Neuronal stem cell (in vitro differentiated cells): ENCODE results near the gene CNTRL.

Experiments used
- DNase-seq: peaks from one replicate; pipeline ENCODE4 v3.0.0-alpha.2; 2013; ENCODE audit warnings: low spot score
- H2AFZ ChIP-seq: one replicate; pipeline ENCODE4 v1.6.1; 2013; ENCODE audit warnings: mild to moderate bottlenecking, low read length, inconsistent platforms
- H2AK5ac ChIP-seq: 2 replicates; pipeline ENCODE4 v1.6.1; 2013; ENCODE audit warnings: low read depth, mild to moderate bottlenecking, inconsistent platforms, low read length, moderate library complexity, mixed read lengths
- H2BK120ac ChIP-seq: 2 replicates; pipeline ENCODE4 v1.6.1; 2013; ENCODE audit warnings: low read depth, mild to moderate bottlenecking, inconsistent platforms, low read length, moderate library complexity, mixed read lengths
- H2BK12ac ChIP-seq: one replicate; pipeline ENCODE4 v1.6.1; 2013; ENCODE audit warnings: low read length, inconsistent platforms
- H2BK15ac ChIP-seq: 2 replicates; pipeline ENCODE4 v1.6.1; 2013; ENCODE audit warnings: mild to moderate bottlenecking, low read length, inconsistent platforms, mixed read lengths
- H2BK5ac ChIP-seq: one replicate; pipeline ENCODE4 v1.6.1; 2013; ENCODE audit warnings: inconsistent platforms, mild to moderate bottlenecking, low read length, moderate library complexity
- H3K14ac ChIP-seq: one replicate; pipeline ENCODE4 v1.6.1; 2013; ENCODE audit warnings: low read length, inconsistent platforms
- H3K18ac ChIP-seq: 2 replicates; pipeline ENCODE4 v1.6.1; 2013; ENCODE audit warnings: low read length, inconsistent platforms
- H3K23ac ChIP-seq: 2 replicates; pipeline ENCODE4 v1.6.1; 2013; ENCODE audit warnings: low read depth, mild to moderate bottlenecking, mixed read lengths, low read length, inconsistent platforms; ENCODE audit not compliant: poor library complexity
- H3K27ac ChIP-seq: replicated peaks from 3 replicates; pipeline ENCODE4 v1.5.1; 2013; ENCODE audit warnings: low read length, inconsistent platforms
- H3K27me3 ChIP-seq, 3 experiments: 2 replicates each; pipeline ENCODE4 v1.6.1; 2013; ENCODE audit warnings: low read length in 3 of 3, mild to moderate bottlenecking in 2 of 3, inconsistent platforms in 1 of 3, low read depth in 1 of 3, mixed read lengths in 1 of 3, moderate library complexity in 1 of 3; ENCODE audit not compliant: control insufficient read depth in 3 of 3, insufficient read depth in 3 of 3
- H3K36me3 ChIP-seq, 2 donors: replicated peaks in 1 of 2; 2 replicates each; pipeline ENCODE4 v1.6.1; 2013; ENCODE audit warnings: low read length in 2 of 2; ENCODE audit not compliant: control insufficient read depth in 2 of 2, insufficient read depth in 2 of 2
- H3K4ac ChIP-seq: 2 replicates; pipeline ENCODE4 v1.6.1; 2013; ENCODE audit warnings: inconsistent platforms, mild to moderate bottlenecking, low read length, moderate library complexity
- H3K4me1 ChIP-seq, 2 donors: 1 replicate in 1 of 2; 2 replicates in 1 of 2; pipeline ENCODE4 v1.6.1; 2013; ENCODE audit warnings: low read length in 2 of 2, low read depth in 1 of 2; ENCODE audit not compliant: control insufficient read depth in 2 of 2, insufficient read depth in 1 of 2
- H3K4me2 ChIP-seq: one replicate; pipeline ENCODE4 v1.6.1; 2013; ENCODE audit warnings: mild to moderate bottlenecking, low read length, inconsistent platforms; ENCODE audit not compliant: insufficient read depth, poor library complexity, severe bottlenecking
- H3K4me3 ChIP-seq, 2 donors: 2 replicates each; pipeline ENCODE4 v1.5.1; 2013; ENCODE audit warnings: low read length in 2 of 2, mild to moderate bottlenecking in 2 of 2, inconsistent platforms in 1 of 2, moderate library complexity in 1 of 2
- H3K79me1 ChIP-seq: one replicate; pipeline ENCODE4 v1.6.1; 2013; ENCODE audit warnings: low read depth, mild to moderate bottlenecking, inconsistent platforms, low read length, moderate library complexity
- H3K9ac ChIP-seq: one replicate; pipeline ENCODE4 v1.6.1; 2013; ENCODE audit warnings: mild to moderate bottlenecking, low read depth, low read length, inconsistent platforms; ENCODE audit not compliant: poor library complexity
- H3K9me3 ChIP-seq, 2 donors: replicated peaks in 1 of 2; 2 replicates each; pipeline versions ENCODE3 to v1.6.1; 2013; ENCODE audit warnings: low read length in 2 of 2, mild to moderate bottlenecking in 2 of 2, inconsistent platforms in 1 of 2, low read depth in 1 of 2, mixed read lengths in 1 of 2, moderate library complexity in 1 of 2; ENCODE audit not compliant: control insufficient read depth in 2 of 2, insufficient read depth in 1 of 2
- H4K8ac ChIP-seq: one replicate; pipeline ENCODE4 v1.6.1; 2013; ENCODE audit warnings: low read depth, mild to moderate bottlenecking, inconsistent platforms, low read length, moderate library complexity
- H4K91ac ChIP-seq: one replicate; pipeline ENCODE4 v1.6.1; 2013; ENCODE audit warnings: low read length, low read depth, mild to moderate bottlenecking, inconsistent platforms; ENCODE audit not compliant: poor library complexity
- WGBS, 2 donors: extraction: QIAGEN DNeasy Blood & Tissue Kit; methylation state at CpG; one replicate each; pipeline ENCODE4 v1.1.7; 2013; ENCODE audit warnings: missing lambda C conversion rate in 2 of 2, mixed read lengths in 1 of 2; ENCODE audit not compliant: insufficient read length in 2 of 2, insufficient replicate concordance in 1 of 2; ENCODE audit errors: extremely low coverage in 2 of 2; 5-methylcytosine and 5-hydroxymethylcytosine counted together

Gene CNTRL

DNA sequence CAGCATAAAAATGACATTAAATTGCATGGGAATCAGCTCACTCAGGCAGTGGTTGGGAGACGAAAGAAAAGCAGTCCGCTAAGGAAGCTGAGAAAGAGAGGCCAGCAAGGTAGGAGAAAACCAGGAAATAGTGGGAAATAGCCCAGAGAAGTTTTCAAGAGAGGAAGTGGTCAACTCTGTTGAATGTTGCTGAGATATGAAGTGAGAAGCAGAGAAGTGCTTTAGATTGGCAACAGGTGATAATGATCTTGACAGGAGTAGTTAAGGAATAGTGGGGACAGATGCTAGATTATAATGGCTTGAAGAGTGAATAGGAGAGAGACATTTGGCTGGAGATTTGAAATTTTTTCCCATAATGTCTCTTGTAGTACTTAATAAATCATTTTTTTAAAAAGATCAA lies 30.8 kb downstream of the CNTRL start:
- H3K79me1 ChIP-seq: no peaks in the 10 kb centered on the region
- no peaks in the 10 kb centered on the region for H3K9me3 ChIP-seq
- DNase-seq: no peak
- no peak overlapping the region for H2AFZ ChIP-seq
- no peak overlapping the region for H2BK120ac ChIP-seq
- H3K4me2 ChIP-seq: no peak overlapping the region
- no peaks in the 10 kb centered on the region for H3K27me3 ChIP-seq
- H3K4ac ChIP-seq: no peak overlapping the region
- WGBS, 2 donors: no CpG with 5 or more reads among the region's 2 CpGs
- no peak overlapping the region for H3K14ac ChIP-seq
- H3K9ac ChIP-seq: no peak overlapping the region
- H3K36me3 ChIP-seq: peaks cover 0 to 10% of the 10 kb centered on the region in 2 donors
- H4K8ac ChIP-seq: no peak overlapping the region
- no peaks in the 10 kb centered on the region for H3K4me1 ChIP-seq
- no peak overlapping the region for H4K91ac ChIP-seq
- no peak overlapping the region for H2BK12ac ChIP-seq
- H2BK5ac ChIP-seq: no peak overlapping the region
- H3K4me3 ChIP-seq: no peak overlapping the region
- H2BK15ac ChIP-seq: no peak overlapping the region
- no peak overlapping the region for H3K23ac ChIP-seq
- H2AK5ac ChIP-seq: no peak overlapping the region
- H3K18ac ChIP-seq: no peak overlapping the region
- H3K27ac ChIP-seq: no peak overlapping the region

DNA sequence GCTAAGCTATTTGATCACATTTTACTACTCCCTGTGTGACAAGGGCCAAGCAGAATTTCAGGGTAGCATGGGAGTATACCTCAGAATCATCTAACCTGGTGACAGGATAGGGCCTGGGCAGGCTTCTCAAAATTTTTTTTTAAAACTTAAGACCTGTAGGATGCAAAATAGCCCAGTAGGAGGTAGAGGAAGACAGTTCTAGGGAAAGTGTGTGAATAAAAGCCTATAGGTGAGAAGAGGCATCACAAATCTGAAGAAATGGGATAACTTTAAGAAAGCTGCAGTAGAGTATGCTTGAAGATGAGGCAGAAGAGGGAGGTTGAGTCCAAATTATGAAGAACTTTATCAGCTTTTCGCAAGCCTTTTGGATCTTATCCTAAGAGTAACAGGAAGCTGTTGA lies 32.3 kb downstream of the CNTRL start:
- H3K9me3 ChIP-seq: no peaks in the 10 kb centered on the region
- no peak overlapping the region for H2AK5ac ChIP-seq
- no peak for DNase-seq
- H3K27me3 ChIP-seq: no peaks in the 10 kb centered on the region
- no peak overlapping the region for H4K8ac ChIP-seq
- no peak overlapping the region for H3K4me2 ChIP-seq
- H3K18ac ChIP-seq: no peak overlapping the region
- no peak overlapping the region for H2BK120ac ChIP-seq
- no peak overlapping the region for H3K14ac ChIP-seq
- no peaks in the 10 kb centered on the region for H3K79me1 ChIP-seq
- no peak overlapping the region for H4K91ac ChIP-seq
- no peak overlapping the region for H3K4me3 ChIP-seq
- H2BK12ac ChIP-seq: no peak overlapping the region
- no peak overlapping the region for H3K27ac ChIP-seq
- no CpG with 5 or more reads among the region's 1 CpG for WGBS, 2 donors
- H3K4ac ChIP-seq: no peak overlapping the region
- no peak overlapping the region for H2BK15ac ChIP-seq
- H3K23ac ChIP-seq: no peak overlapping the region
- H3K36me3 ChIP-seq: peaks cover 0 to 12% of the 10 kb centered on the region in 2 donors
- no peaks in the 10 kb centered on the region for H3K4me1 ChIP-seq
- no peak overlapping the region for H2BK5ac ChIP-seq
- no peak overlapping the region for H3K9ac ChIP-seq
- H2AFZ ChIP-seq: no peak overlapping the region

DNA sequence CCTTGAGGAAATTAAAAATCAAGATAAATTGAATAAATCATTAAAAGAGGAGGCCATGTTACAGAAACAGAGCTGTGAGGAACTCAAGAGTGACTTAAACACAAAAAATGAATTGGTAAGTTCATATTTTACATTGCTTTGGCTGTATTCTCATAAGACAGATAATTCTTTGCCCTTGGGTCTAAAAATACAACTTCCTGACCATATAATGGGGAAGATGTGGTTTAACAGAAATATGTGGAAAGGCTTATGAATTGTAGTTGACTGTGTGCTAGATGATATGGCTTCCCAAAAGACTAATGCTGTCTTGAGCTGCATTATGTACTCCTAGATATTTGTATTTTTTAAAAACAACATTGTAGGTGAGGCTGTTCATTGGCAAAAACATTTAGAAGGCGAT lies 33.1 kb downstream of the CNTRL start:
- Histone ChIP-seq H3K27ac (no peak overlapping the region), H3K9me3 (no peaks in the 10 kb centered on the region), H3K23ac (no peak overlapping the region), H2AK5ac (no peak overlapping the region), H2BK12ac (no peak overlapping the region), H3K9ac (no peak overlapping the region), H3K27me3 (no peaks in the 10 kb centered on the region), H3K18ac (no peak overlapping the region), H3K4me1 (no peaks in the 10 kb centered on the region), H3K4me3 (no peak overlapping the region), H3K36me3 (peaks cover 0 to 12% of the 10 kb centered on the region in 2 donors), H3K79me1 (no peaks in the 10 kb centered on the region), H3K14ac (no peak overlapping the region), H2BK120ac (no peak overlapping the region), H3K4ac (no peak overlapping the region), H2BK5ac (no peak overlapping the region), H4K8ac (no peak overlapping the region), H4K91ac (no peak overlapping the region), H3K4me2 (no peak overlapping the region), H2BK15ac (no peak overlapping the region), H2AFZ (no peak overlapping the region)
- no peak for DNase-seq
- WGBS, 2 donors: no CpG with 5 or more reads among the region's 1 CpG

DNA sequence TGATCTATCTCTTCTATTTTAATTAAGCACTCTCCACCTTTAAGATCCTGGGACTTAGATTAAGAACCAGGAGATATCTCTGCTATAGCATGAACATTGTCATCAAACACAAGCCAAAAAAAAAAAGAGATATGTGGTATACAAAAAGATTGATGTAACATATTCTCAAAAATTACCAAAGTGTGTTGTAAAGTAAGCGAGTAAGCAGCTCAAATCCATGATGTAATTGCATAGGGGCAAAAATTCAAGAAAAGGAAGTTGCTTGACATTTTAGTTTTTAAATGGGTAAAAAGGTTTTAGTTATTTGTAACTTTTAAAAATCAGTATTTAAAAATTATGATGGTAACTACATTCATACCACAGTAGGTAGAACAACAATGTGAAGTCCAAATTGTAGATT lies 40.7 kb downstream of the CNTRL start:
- peaks cover 0 to 39% of the 10 kb centered on the region in 2 donors for H3K36me3 ChIP-seq
- H4K8ac ChIP-seq: no peak overlapping the region
- no peak overlapping the region for H3K18ac ChIP-seq
- H2AK5ac ChIP-seq: no peak overlapping the region
- H2BK120ac ChIP-seq: no peak overlapping the region
- H3K14ac ChIP-seq: no peak overlapping the region
- H3K23ac ChIP-seq: no peak overlapping the region
- H2AFZ ChIP-seq: no peak overlapping the region
- H2BK15ac ChIP-seq: no peak overlapping the region
- no peak for DNase-seq
- no peak overlapping the region for H4K91ac ChIP-seq
- no peak overlapping the region for H3K4me2 ChIP-seq
- no peak overlapping the region for H2BK12ac ChIP-seq
- no peak overlapping the region for H3K27ac ChIP-seq
- WGBS, 2 donors: no CpG with 5 or more reads among the region's 1 CpG
- no peaks in the 10 kb centered on the region for H3K9me3 ChIP-seq
- no peaks in the 10 kb centered on the region for H3K27me3 ChIP-seq
- no peak overlapping the region for H3K9ac ChIP-seq
- H3K4me3 ChIP-seq: no peak overlapping the region
- H2BK5ac ChIP-seq: no peak overlapping the region
- no peak overlapping the region for H3K4ac ChIP-seq
- H3K4me1 ChIP-seq: no peaks in the 10 kb centered on the region
- H3K79me1 ChIP-seq: no peaks in the 10 kb centered on the region
